H7 (cell line): Measurements from ENCODE around the gene KCNJ3. TPM values are rescaled to one million over a fixed set of nuclear protein-coding genes. Genes with fewer than 3 reads are reported as not detected.

Experiments
- DNase-seq: peaks from one replicate; pipeline ENCODE4 v3.0.0; 2012
- H3K27me3 ChIP-seq: 2 replicates; pipeline ENCODE4 v1.6.0; 2011; ENCODE audit warnings: mild to moderate bottlenecking, low read length; ENCODE audit not compliant: control insufficient read depth, insufficient read depth
- H3K36me3 ChIP-seq: replicated peaks from 2 replicates; pipeline ENCODE4 v1.5.1; 2011; ENCODE audit warnings: low read length; ENCODE audit not compliant: control insufficient read depth, insufficient read depth
- H3K4me3 ChIP-seq: 2 replicates; pipeline ENCODE4 v1.5.1; 2011; ENCODE audit warnings: low read depth, mild to moderate bottlenecking, control low read depth, low read length, moderate library complexity; ENCODE audit not compliant: insufficient read depth
- total RNA-seq: library from RNA; depleted of rRNA; stranded (reverse); fragments of >200 nt; shearing (Covaris generic); gene quantifications from 2 replicates; pipeline ENCODE4 v1.2.3, GENCODE V29; 2014

KCNJ3 gene
- total RNA-seq, 1 experiment from 2014 or later = 0.28 TPM

GRCh38 chr2:154740361-154740760, 41.9 kb downstream of the KCNJ3 start:
- no peak for DNase-seq
- H3K27me3 ChIP-seq = no peaks in the 10 kb centered on the region
- H3K4me3 ChIP-seq = no peak overlapping the region
- no peaks in the 10 kb centered on the region for H3K36me3 ChIP-seq

DNA sequence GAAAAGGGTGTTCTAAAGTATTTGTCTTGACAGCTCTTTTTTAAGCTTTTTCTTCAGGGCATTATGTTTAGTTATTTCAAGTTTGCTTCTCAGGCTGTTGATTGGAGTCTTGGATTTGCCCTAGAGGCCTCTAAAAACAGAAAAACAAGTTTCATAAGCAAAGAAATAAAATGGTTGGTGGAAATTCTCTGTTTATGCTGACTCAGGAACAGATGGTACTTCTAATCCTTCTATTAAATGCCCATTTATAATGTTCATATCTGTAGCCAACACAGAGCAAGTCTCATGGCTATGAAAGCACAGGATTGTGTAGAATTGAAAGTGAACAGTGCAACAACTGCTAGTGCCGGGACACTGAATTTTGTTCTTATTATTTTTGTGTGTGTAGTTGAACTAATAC, 60.4 kb downstream of the KCNJ3 start:
- DNase-seq = no peak
- H3K4me3 ChIP-seq = no peak overlapping the region
- peaks cover 6% of the 10 kb centered on the region for H3K27me3 ChIP-seq
- no peaks in the 10 kb centered on the region for H3K36me3 ChIP-seq

DNA sequence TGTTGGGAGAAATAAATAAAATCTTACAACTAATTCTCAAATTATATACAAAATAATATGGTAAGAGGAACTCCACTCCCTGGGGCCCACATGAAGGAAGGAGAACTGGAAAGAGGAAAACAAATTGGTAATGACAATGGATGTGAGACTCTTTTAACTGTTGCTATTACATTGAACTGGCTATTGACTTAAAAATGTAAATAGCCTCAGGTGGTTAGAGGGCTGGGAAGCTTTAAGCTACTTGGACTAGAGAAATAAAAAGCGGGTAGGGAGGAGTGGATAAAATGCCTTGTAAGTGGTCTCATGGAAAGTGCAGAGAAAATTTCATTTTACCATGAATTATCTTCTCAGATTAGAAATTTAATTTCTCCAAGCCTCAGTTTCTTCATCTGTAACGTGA, 64.1 kb downstream of the KCNJ3 start:
- no peaks in the 10 kb centered on the region for H3K36me3 ChIP-seq
- no peak overlapping the region for H3K4me3 ChIP-seq
- no peak for DNase-seq
- peaks cover 18% of the 10 kb centered on the region for H3K27me3 ChIP-seq

GRCh38 chr2:154771664-154772284, 73.3 kb downstream of the KCNJ3 start:
- no peaks in the 10 kb centered on the region for H3K36me3 ChIP-seq
- DNase-seq = no peak
- H3K27me3 ChIP-seq = no peaks in the 10 kb centered on the region
- no peak overlapping the region for H3K4me3 ChIP-seq

- no peak for DNase-seq
- Histone ChIP-seq H3K27me3 (no peaks in the 10 kb centered on the region), H3K36me3 (no peaks in the 10 kb centered on the region)
Observed at GRCh38 chr2:154776825-154777224, 78.3 kb downstream of the KCNJ3 start.

GRCh38 chr2:154794406-154794805, 95.9 kb downstream of the KCNJ3 start:
- DNase-seq = no peak
- Histone ChIP-seq H3K36me3 (no peaks in the 10 kb centered on the region), H3K27me3 (no peaks in the 10 kb centered on the region), H3K4me3 (no peak overlapping the region)

More at GRCh38 chr2:154776825-154777224, 78.3 kb downstream of the KCNJ3 start:
- H3K4me3 ChIP-seq = no peak overlapping the region

GRCh38 chr2:154795651-154796050, 97.2 kb downstream of the KCNJ3 start:
- Histone ChIP-seq H3K27me3 (no peaks in the 10 kb centered on the region), H3K4me3 (no peak overlapping the region), H3K36me3 (no peaks in the 10 kb centered on the region)
- DNase-seq = no peak

DNA sequence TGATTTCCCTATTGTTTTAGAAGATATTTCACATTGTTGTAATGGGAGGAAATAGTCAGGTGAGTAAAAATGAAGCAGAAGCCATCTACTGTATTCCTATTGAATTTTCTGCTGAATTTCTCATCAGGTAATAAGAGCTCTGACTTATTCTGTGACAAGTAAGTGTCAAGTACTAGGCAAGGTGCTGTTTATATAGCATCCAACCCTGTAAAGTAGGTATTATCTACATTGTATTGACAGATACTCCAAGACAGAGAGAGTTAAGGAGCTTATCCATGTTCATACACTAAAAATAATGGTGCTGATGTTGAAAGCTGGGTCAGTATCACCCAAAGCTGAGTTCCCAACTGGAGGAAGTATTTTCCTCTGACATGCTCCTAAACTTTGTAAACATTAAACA, 106.0 kb downstream of the KCNJ3 start:
- no peak for DNase-seq
- no peaks in the 10 kb centered on the region for H3K27me3 ChIP-seq
- no peak overlapping the region for H3K4me3 ChIP-seq
- no peaks in the 10 kb centered on the region for H3K36me3 ChIP-seq

DNA sequence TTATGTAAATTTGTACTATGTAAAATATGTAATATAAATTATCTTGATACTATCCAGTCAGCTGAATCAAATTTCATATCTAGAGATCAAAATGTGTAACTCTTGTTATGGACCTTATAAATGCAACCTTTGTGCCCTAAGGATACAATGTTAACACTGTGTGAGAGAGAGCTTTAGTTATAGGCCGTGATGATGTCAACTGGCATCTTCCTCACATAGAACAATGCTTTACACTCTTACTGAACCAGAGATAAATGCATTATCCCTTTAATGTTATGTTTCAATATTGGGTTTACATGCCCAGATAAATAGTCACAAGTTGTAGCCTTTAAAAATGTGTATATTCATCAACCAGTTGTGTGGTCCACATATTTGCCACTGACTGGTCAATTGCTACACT, 115.1 kb downstream of the KCNJ3 start:
- DNase-seq = no peak
- no peak overlapping the region for H3K4me3 ChIP-seq
- no peaks in the 10 kb centered on the region for H3K27me3 ChIP-seq
- no peaks in the 10 kb centered on the region for H3K36me3 ChIP-seq

- no peaks in the 10 kb centered on the region for H3K36me3 ChIP-seq
- no peak for DNase-seq
- no peak overlapping the region for H3K4me3 ChIP-seq
- no peaks in the 10 kb centered on the region for H3K27me3 ChIP-seq
Observed at GRCh38 chr2:154814856-154815255, 116.4 kb downstream of the KCNJ3 start.

DNA sequence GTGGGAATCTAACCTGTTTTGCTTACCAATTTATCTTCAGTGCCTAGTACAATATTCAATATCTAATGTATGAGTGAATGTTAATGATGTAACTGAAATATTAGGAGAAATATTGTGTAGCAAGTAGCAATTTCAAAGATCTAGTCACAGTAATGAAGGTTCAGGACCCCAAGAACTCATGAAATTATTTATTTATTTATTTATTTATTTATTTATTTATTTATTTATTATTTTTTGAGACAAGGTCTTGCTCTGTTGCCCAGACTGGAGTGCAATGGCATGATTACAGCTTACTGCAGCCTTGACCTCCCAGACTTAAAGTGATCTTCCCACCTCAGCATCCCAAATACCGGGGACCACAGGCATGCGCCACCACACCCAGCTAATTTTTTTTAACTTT, 126.9 kb downstream of the KCNJ3 start:
- Histone ChIP-seq H3K27me3 (no peaks in the 10 kb centered on the region), H3K36me3 (no peaks in the 10 kb centered on the region), H3K4me3 (no peak overlapping the region)
- DNase-seq = no peak

DNA sequence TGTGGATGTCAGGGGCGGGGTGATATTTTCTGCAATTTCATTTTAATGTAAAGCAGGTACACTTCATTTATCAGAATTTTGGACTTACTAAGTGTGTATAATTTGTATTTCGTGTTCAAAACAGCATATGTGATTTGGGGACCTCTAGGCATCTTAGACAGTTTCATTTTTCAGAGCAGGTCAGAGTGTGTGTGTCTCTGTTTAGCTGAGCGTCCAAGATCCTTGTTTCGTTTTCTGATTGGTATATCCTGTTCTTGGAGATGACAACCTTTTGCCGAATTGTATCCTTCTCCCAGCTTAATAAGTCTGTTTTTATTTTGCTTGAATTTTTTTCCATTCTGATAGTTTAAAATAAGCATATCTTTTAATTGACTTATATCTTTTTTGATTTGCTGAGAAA, 128.3 kb downstream of the KCNJ3 start:
- no peaks in the 10 kb centered on the region for H3K36me3 ChIP-seq
- DNase-seq = no peak
- H3K4me3 ChIP-seq = no peak overlapping the region

DNA sequence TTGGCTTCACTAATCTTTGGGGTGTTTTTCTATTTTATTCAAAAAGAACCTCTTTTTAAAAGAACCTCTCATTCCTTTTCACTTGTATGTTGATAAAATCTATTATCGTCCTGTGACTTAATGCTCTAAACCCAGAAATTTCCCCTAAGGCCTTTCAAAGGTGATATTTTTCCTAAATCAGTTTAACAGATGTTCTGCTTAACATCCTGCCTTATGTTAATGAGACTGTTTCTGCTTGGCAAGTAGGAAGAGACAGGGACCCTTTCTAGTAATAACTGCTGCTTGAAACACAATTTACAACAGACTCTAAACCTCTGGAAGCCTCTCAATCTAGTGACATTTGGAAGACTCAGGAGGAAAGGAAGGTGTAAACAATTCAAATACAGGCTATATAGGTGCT, 128.8 kb downstream of the KCNJ3 start:
- Histone ChIP-seq H3K4me3 (no peak overlapping the region), H3K27me3 (no peaks in the 10 kb centered on the region), H3K36me3 (no peaks in the 10 kb centered on the region)
- DNase-seq = no peak

More for the DNA sequence above, 128.3 kb downstream of the KCNJ3 start:
- no peaks in the 10 kb centered on the region for H3K27me3 ChIP-seq

GRCh38 chr2:154832711-154833110, 134.2 kb downstream of the KCNJ3 start:
- DNase-seq = no peak
- Histone ChIP-seq H3K27me3 (no peaks in the 10 kb centered on the region), H3K36me3 (no peaks in the 10 kb centered on the region), H3K4me3 (no peak overlapping the region)

GRCh38 chr2:154836632-154837031, 138.1 kb downstream of the KCNJ3 start:
- no peak for DNase-seq
- Histone ChIP-seq H3K27me3 (no peaks in the 10 kb centered on the region), H3K36me3 (no peaks in the 10 kb centered on the region), H3K4me3 (no peak overlapping the region)

GRCh38 chr2:154837035-154837434, 138.5 kb downstream of the KCNJ3 start:
- H3K36me3 ChIP-seq = no peaks in the 10 kb centered on the region
- no peaks in the 10 kb centered on the region for H3K27me3 ChIP-seq
- DNase-seq = no peak
- H3K4me3 ChIP-seq = no peak overlapping the region
